K562 (cell line): ENCODE data around the gene GATAD2B. TPM values are rescaled to one million over a fixed set of nuclear protein-coding genes. Genes with fewer than 3 reads are reported as not detected.
A peak's percentile ranks its signal among the peaks of the same experiment; 100 is the strongest.

Experiments used
- CGGBP1 ChIP-seq: fragments of 250-450 bp; sonication (Bioruptor Pico); IDR thresholded peaks from 2 replicates; pipeline ENCODE4 v1.9.0; 2021; ENCODE audit warnings: mild to moderate bottlenecking
- EP300 ChIP-seq: IDR thresholded peaks from 2 replicates; pipeline ENCODE4 v1.6.1; 2012; ENCODE audit warnings: low read length, improper control_type of control experiment
- FOXM1 ChIP-seq, 2 experiments: fragments of 450-650 bp in 1 of 2; sonication (generic) in 1 of 2; formaldehyde crosslinking in 1 of 2; IDR thresholded peaks; 2 replicates each; pipeline versions ENCODE4 v1.6.1 to v1.9.0; 2017 to 2022; ENCODE audit warnings: low read depth in 2 of 2, mild to moderate bottlenecking in 2 of 2, missing genetic modification reagents in 1 of 2, moderate library complexity in 1 of 2
- GATAD2A ChIP-seq: fragments of 450-650 bp; IDR thresholded peaks from 2 replicates; pipeline ENCODE4 v1.6.1; 2017
- HIVEP1 ChIP-seq: fragments of 250-450 bp; sonication (Bioruptor Pico); IDR thresholded peaks from 2 replicates; pipeline ENCODE4 v1.4.0; 2020; ENCODE audit warnings: mild to moderate bottlenecking
- L3MBTL2 ChIP-seq: fragments of 450-650 bp; IDR thresholded peaks from 2 replicates; pipeline ENCODE4 v1.6.1; 2016; ENCODE audit warnings: mild to moderate bottlenecking, moderate library complexity
- PHF20 ChIP-seq: fragments of 450-650 bp; IDR thresholded peaks from 2 replicates; pipeline ENCODE4 v1.6.1; 2018; ENCODE audit not compliant: partially characterized antibody
- POLR2B ChIP-seq: fragments of 450-650 bp; IDR thresholded peaks from 2 replicates; pipeline ENCODE4 v1.6.1; 2018; ENCODE audit warnings: low read depth; ENCODE audit not compliant: partially characterized antibody
- PURB ChIP-seq: sonication (generic); formaldehyde crosslinking; IDR thresholded peaks from 2 replicates; pipeline ENCODE4 v1.9.0; 2021; ENCODE audit warnings: low read depth, mild to moderate bottlenecking, missing genetic modification reagents
- STAT5A ChIP-seq: IDR thresholded peaks from 2 replicates; pipeline ENCODE4 v1.6.1; 2012; ENCODE audit warnings: low read length, inconsistent platforms, borderline replicate concordance
- TAF1 ChIP-seq: IDR thresholded peaks from 2 replicates; pipeline ENCODE4 v1.6.1; 2011; ENCODE audit warnings: mild to moderate bottlenecking, low read length, moderate library complexity; ENCODE audit not compliant: insufficient read depth, control insufficient read depth, severe bottlenecking; ENCODE audit errors: extremely low read depth
- TBL1XR1 ChIP-seq, 2 experiments: IDR thresholded peaks; 2 replicates each; pipeline ENCODE4 v1.6.1; 2012; ENCODE audit warnings: improper control_type of control experiment in 2 of 2, low read length in 2 of 2, mild to moderate bottlenecking in 1 of 2
- TBP ChIP-seq: optimal IDR thresholded peaks from 2 replicates; pipeline ENCODE3; 2011; ENCODE audit warnings: low read depth, low read length, improper control_type of control experiment
- ZBED1 ChIP-seq: IDR thresholded peaks from 2 replicates; pipeline ENCODE4 v1.6.1; 2014
- ZNF589 ChIP-seq: fragments of 200-800 bp; sonication (Bioruptor generic); IDR thresholded peaks from 2 replicates; pipeline ENCODE4 v1.6.1; 2016; ENCODE audit warnings: low read depth, missing genetic modification characterization, missing compliant biosample characterization
- ZNF717 ChIP-seq: fragments of 250-450 bp; sonication (Bioruptor Pico); IDR thresholded peaks from 2 replicates; pipeline ENCODE4 v1.5.0; 2021
- polyA plus RNA-seq, 8 experiments: library from polyadenylated mRNA; depleted of rRNA in 4 of 8; stranded (reverse) in 5 of 8; unstranded in 3 of 8; fragments of >200 nt; fragmentation: Nextera tagmentation in 2 of 8; fragmentation: Illumina TruSeq in 1 of 8; extraction: Ambion mirVana in 2 of 8; extraction: Trizol in 1 of 8; gene quantifications; 2 replicates each; pipeline versions ENCODE4 v1.2.1 to v1.2.3, GENCODE V29; 2011 to 2014; ENCODE audit warnings: inconsistent platforms in 1 of 8, missing spikeins in 1 of 8
- total RNA-seq, 7 experiments: library from RNA; depleted of rRNA in 6 of 7; stranded (reverse); fragments of >200 nt in 6 of 7; fragmentation: Illumina TruSeq in 2 of 7; extraction: Trizol in 2 of 7; gene quantifications; 2 replicates each; pipeline versions ENCODE4 v1.2.1 to v1.2.3, GENCODE V29; 2011 to 2021; ENCODE audit warnings: low replicate concordance in 1 of 7
- TF ChIP-seq, protein P1 (sequence below), 2 experiments: fragments of 450-650 bp in 1 of 2; sonication (generic) in 1 of 2; formaldehyde crosslinking; conservative IDR thresholded peaks; 2 replicates each; pipeline versions ENCODE4 v1.4.0 to v1.8.1; 2020 to 2022; ENCODE audit warnings: mild to moderate bottlenecking in 1 of 2, missing genetic modification reagents in 1 of 2
- TF ChIP-seq, protein P2 (sequence below): sonication (generic); formaldehyde crosslinking; IDR thresholded peaks from 2 replicates; pipeline ENCODE4 v1.8.0; 2022; ENCODE audit warnings: mild to moderate bottlenecking, missing genetic modification reagents
- TF ChIP-seq, protein P3 (sequence below), 2 experiments: fragments of 450-650 bp; IDR thresholded peaks; 2 replicates each; pipeline ENCODE4 v1.6.1; 2016
- TF ChIP-seq, protein P4 (sequence below), 2 experiments: fragments of 200-800 bp in 1 of 2; sonication (Bioruptor generic) in 1 of 2; sonication (generic) in 1 of 2; formaldehyde crosslinking in 1 of 2; IDR thresholded peaks in 1 of 2; conservative IDR thresholded peaks in 1 of 2; 2 replicates each; pipeline versions ENCODE4 v1.5.0 to v1.6.1; 2016 to 2020; ENCODE audit warnings: missing compliant biosample characterization in 1 of 2, missing genetic modification characterization in 1 of 2, missing genetic modification reagents in 1 of 2
- TF ChIP-seq, protein P5 (sequence below): fragments of 250-450 bp; sonication (Bioruptor Pico); IDR thresholded peaks from 2 replicates; pipeline ENCODE4 v1.4.0; 2020; ENCODE audit warnings: mild to moderate bottlenecking

GATAD2B gene
- total and polyA plus RNA-seq, 9 of the 15 experiments (the other 6 are each of a cell fraction or from before 2014, with no cell fraction given): 1.5 to 40.2 (median 4.9) TPM

- TF ChIP-seq TBP (peak; percentile 57), ZNF589 (no peak), POLR2B (peak; percentile 43), TAF1 (peak; percentile 59), PURB (CRISPR knock-in tag) (no peak), ZNF717 (CRISPR knock-in tag) (no peak), ZBED1 (peak; percentile 100), TBL1XR1 (IDR thresholded peaks at IDR 0.05; ENCODE audit: low read length in 2 of 2) (no peak), EP300 (0 out of 2 replicates have a peak, but pooled peaks have one; percentile 8), L3MBTL2 (peak; percentile 89), STAT5A (no peak; the same call in 1 of the 2 replicates), PHF20 (peak; percentile 61), FOXM1 (IDR thresholded peaks at IDR 0.05; ENCODE audit: low read depth) (peak; percentile 34), FOXM1 (CRISPR knock-in tag; IDR thresholded peaks at IDR 0.05; ENCODE audit: low read depth) (no peak), HIVEP1 (CRISPR knock-in tag) (no peak), GATAD2A (no peak), CGGBP1 (CRISPR knock-in tag) (no peak)
- TF ChIP-seq, protein P1, sequence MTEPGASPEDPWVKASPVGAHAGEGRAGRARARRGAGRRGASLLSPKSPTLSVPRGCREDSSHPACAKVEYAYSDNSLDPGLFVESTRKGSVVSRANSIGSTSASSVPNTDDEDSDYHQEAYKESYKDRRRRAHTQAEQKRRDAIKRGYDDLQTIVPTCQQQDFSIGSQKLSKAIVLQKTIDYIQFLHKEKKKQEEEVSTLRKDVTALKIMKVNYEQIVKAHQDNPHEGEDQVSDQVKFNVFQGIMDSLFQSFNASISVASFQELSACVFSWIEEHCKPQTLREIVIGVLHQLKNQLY (CRISPR knock-in tag; conservative IDR thresholded peaks at IDR 0.05): no peak
- TF ChIP-seq, protein P2, sequence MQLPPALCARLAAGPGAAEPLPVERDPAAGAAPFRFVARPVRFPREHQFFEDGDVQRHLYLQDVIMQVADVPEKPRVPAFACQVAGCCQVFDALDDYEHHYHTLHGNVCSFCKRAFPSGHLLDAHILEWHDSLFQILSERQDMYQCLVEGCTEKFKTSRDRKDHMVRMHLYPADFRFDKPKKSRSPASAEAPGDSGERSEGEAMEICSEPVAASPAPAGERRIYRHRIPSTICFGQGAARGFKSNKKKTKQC: peak; percentile 39; the same call in 1 of the 2 replicates
- TF ChIP-seq, protein P3, sequence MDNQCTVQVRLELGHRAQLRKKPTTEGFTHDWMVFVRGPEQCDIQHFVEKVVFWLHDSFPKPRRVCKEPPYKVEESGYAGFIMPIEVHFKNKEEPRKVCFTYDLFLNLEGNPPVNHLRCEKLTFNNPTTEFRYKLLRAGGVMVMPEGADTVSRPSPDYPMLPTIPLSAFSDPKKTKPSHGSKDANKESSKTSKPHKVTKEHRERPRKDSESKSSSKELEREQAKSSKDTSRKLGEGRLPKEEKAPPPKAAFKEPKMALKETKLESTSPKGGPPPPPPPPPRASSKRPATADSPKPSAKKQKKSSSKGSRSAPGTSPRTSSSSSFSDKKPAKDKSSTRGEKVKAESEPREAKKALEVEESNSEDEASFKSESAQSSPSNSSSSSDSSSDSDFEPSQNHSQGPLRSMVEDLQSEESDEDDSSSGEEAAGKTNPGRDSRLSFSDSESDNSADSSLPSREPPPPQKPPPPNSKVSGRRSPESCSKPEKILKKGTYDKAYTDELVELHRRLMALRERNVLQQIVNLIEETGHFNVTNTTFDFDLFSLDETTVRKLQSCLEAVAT (IDR thresholded peaks at IDR 0.05): peak; percentile 27 to 87; a peak in 2 of 4 replicates
- TF ChIP-seq, protein P4, sequence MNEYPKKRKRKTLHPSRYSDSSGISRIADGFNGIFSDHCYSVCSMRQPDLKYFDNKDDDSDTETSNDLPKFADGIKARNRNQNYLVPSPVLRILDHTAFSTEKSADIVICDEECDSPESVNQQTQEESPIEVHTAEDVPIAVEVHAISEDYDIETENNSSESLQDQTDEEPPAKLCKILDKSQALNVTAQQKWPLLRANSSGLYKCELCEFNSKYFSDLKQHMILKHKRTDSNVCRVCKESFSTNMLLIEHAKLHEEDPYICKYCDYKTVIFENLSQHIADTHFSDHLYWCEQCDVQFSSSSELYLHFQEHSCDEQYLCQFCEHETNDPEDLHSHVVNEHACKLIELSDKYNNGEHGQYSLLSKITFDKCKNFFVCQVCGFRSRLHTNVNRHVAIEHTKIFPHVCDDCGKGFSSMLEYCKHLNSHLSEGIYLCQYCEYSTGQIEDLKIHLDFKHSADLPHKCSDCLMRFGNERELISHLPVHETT (CRISPR knock-in tag; conservative IDR thresholded peaks at IDR 0.05 in 1 of 2, IDR thresholded peaks at IDR 0.05 in 1 of 2): no peak; a peak in 1 of 4 replicates
- TF ChIP-seq, protein P5, sequence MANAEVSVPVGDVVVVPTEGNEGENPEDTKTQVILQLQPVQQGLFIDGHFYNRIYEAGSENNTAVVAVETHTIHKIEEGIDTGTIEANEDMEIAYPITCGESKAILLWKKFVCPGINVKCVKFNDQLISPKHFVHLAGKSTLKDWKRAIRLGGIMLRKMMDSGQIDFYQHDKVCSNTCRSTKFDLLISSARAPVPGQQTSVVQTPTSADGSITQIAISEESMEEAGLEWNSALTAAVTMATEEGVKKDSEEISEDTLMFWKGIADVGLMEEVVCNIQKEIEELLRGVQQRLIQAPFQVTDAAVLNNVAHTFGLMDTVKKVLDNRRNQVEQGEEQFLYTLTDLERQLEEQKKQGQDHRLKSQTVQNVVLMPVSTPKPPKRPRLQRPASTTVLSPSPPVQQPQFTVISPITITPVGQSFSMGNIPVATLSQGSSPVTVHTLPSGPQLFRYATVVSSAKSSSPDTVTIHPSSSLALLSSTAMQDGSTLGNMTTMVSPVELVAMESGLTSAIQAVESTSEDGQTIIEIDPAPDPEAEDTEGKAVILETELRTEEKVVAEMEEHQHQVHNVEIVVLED (CRISPR knock-in tag): no peak
Measured at GRCh38 chr1:153922972-153923925, at the start of gene GATAD2B (continued).
